SK-N-SH (cell line): Measurements from ENCODE around the gene MRPS33. TPM values are rescaled to one million over a fixed set of nuclear protein-coding genes. Genes with fewer than 3 reads are reported as not detected.

Experiments used
- CTCF ChIA-PET: fragments of 300-600, 350-600 bp; formaldehyde crosslinking; extraction: SDS; loops from one replicate; lab custom pipeline; 2021; lab: Yijun Ruan, JAX
- POLR2A ChIA-PET: fragments of 350-600 bp; sonication (Branson Sonifier 250); formaldehyde crosslinking; extraction: SDS; loops from one replicate; lab custom pipeline; 2020; ENCODE audit warnings: antibody characterized with exemption, inconsistent platforms; lab: Yijun Ruan, JAX
- DNase-seq: peaks from one replicate; pipeline ENCODE4 v3.0.0; 2012
- H2AFZ ChIP-seq: fragments of 200-600 bp; sonication (generic); 2 replicates; pipeline ENCODE4 v1.8.1; 2016; ENCODE audit warnings: antibody characterized with exemption, mild to moderate bottlenecking, low read depth
- H3F3A ChIP-seq: fragments of 200-600 bp; sonication (generic); replicated peaks from 2 replicates; pipeline ENCODE3; 2016; ENCODE audit warnings: antibody characterized with exemption, mild to moderate bottlenecking; ENCODE audit not compliant: insufficient read depth
- H3K27ac ChIP-seq, 2 experiments: fragments of 200-500 bp in 1 of 2; fragments of 200-600 bp in 1 of 2; sonication (Bioruptor generic) in 1 of 2; sonication (generic), shearing (Covaris generic) in 1 of 2; 2 replicates each; pipeline versions ENCODE4 v1.5.1 to v1.6.1; 2014 to 2016; ENCODE audit warnings: low read depth in 2 of 2, inconsistent platforms in 1 of 2, low read length in 1 of 2, mild to moderate bottlenecking in 1 of 2, mixed read lengths in 1 of 2
- H3K27me3 ChIP-seq: fragments of 200-600 bp; sonication (generic), shearing (Covaris generic); 2 replicates; pipeline ENCODE4 v1.6.1; 2016; ENCODE audit warnings: mixed run types; ENCODE audit not compliant: insufficient read depth
- H3K36me3 ChIP-seq, 2 experiments: fragments of 200-500 bp in 1 of 2; fragments of 200-600 bp in 1 of 2; sonication (Bioruptor generic) in 1 of 2; sonication (generic) in 1 of 2; replicated peaks in 1 of 2; 2 replicates each; pipeline versions ENCODE3 to v1.5.1; 2014 to 2016; ENCODE audit warnings: low read length in 1 of 2, mild to moderate bottlenecking in 1 of 2; ENCODE audit not compliant: insufficient read depth in 2 of 2, control insufficient read depth in 1 of 2
- H3K4me1 ChIP-seq, 2 experiments: fragments of 200-500 bp in 1 of 2; fragments of 200-600 bp in 1 of 2; sonication (Bioruptor generic) in 1 of 2; sonication (generic), shearing (Covaris generic) in 1 of 2; 2 replicates each; pipeline versions ENCODE4 v1.5.1 to v1.6.1; 2014 to 2016; ENCODE audit warnings: low read depth in 1 of 2, low read length in 1 of 2, mixed run types in 1 of 2; ENCODE audit not compliant: insufficient read depth in 2 of 2, control insufficient read depth in 1 of 2
- H3K4me2 ChIP-seq: fragments of 200-600 bp; sonication (generic), shearing (Covaris generic); 2 replicates; pipeline ENCODE4 v1.6.1; 2017; ENCODE audit warnings: mixed run types
- H3K4me3 ChIP-seq, 2 experiments: fragments of 200-500 bp in 1 of 2; fragments of 200-600 bp in 1 of 2; sonication (Bioruptor generic) in 1 of 2; sonication (generic), shearing (Covaris generic) in 1 of 2; 2 replicates each; pipeline versions ENCODE4 v1.5.1 to v1.8.1; 2014 to 2016; ENCODE audit warnings: low read depth in 2 of 2, inconsistent platforms in 1 of 2, low read length in 1 of 2, mild to moderate bottlenecking in 1 of 2, mixed read lengths in 1 of 2, moderate library complexity in 1 of 2
- H3K79me2 ChIP-seq: fragments of 200-600 bp; sonication (generic); 2 replicates; pipeline ENCODE4 v1.8.1; 2017; ENCODE audit warnings: mild to moderate bottlenecking; ENCODE audit not compliant: insufficient read depth
- H3K9ac ChIP-seq: fragments of 200-600 bp; sonication (generic); 2 replicates; pipeline ENCODE4 v1.6.1; 2017; ENCODE audit warnings: mixed run types
- H3K9me2 ChIP-seq: fragments of 200-600 bp; sonication (generic); 2 replicates; pipeline ENCODE4 v1.6.1; 2017; ENCODE audit warnings: mixed run types
- H3K9me3 ChIP-seq: fragments of 200-600 bp; sonication (generic); 2 replicates; pipeline ENCODE4 v1.6.1; 2017; ENCODE audit warnings: mixed run types, mild to moderate bottlenecking, moderate library complexity
- H4K20me1 ChIP-seq: fragments of 200-600 bp; sonication (generic); 2 replicates; pipeline ENCODE4 v1.6.1; 2017; ENCODE audit warnings: mild to moderate bottlenecking, mixed run types; ENCODE audit not compliant: insufficient read depth
- CHD2 ChIP-seq: fragments of 150-350 bp; IDR thresholded peaks from 2 replicates; pipeline ENCODE4 v1.6.1; 2018; ENCODE audit warnings: low read length; ENCODE audit not compliant: partially characterized antibody
- EZH2phosphoT487 ChIP-seq: fragments of 200-600 bp; sonication (generic); IDR thresholded peaks from 2 replicates; pipeline ENCODE4 v1.6.1; 2017; ENCODE audit warnings: low read depth, mixed run types, mild to moderate bottlenecking, antibody characterized with exemption, moderate library complexity, borderline replicate concordance
- FOSL2 ChIP-seq: IDR thresholded peaks from 2 replicates; pipeline ENCODE4 v1.4.0; 2012; ENCODE audit warnings: low read depth, mild to moderate bottlenecking, moderate library complexity, borderline replicate concordance
- FOXM1 ChIP-seq: IDR thresholded peaks from 2 replicates; pipeline ENCODE4 v1.4.0; 2012; ENCODE audit warnings: low read depth, mild to moderate bottlenecking
- GABPA ChIP-seq: IDR thresholded peaks from 2 replicates; pipeline ENCODE4 v1.4.0; 2012; ENCODE audit warnings: low read depth, mild to moderate bottlenecking
- GATA2 ChIP-seq: sonication (generic); formaldehyde crosslinking; IDR thresholded peaks from 2 replicates; pipeline ENCODE4 v1.5.0; 2020; ENCODE audit warnings: mild to moderate bottlenecking, missing genetic modification reagents
- MXI1 ChIP-seq: IDR thresholded peaks from 2 replicates; pipeline ENCODE4 v1.6.1; 2012; ENCODE audit warnings: mild to moderate bottlenecking, low read depth, low read length, improper control_type of control experiment
- NFIC ChIP-seq: IDR thresholded peaks from 2 replicates; pipeline ENCODE4 v1.4.0; 2012; ENCODE audit warnings: borderline replicate concordance
- RCOR1 ChIP-seq: fragments of 150-350 bp; IDR thresholded peaks from 2 replicates; pipeline ENCODE4 v1.6.1; 2017; ENCODE audit warnings: antibody characterized with exemption, low read length
- SMC3 ChIP-seq: IDR thresholded peaks from 2 replicates; pipeline ENCODE4 v1.6.1; 2012; ENCODE audit warnings: low read depth, low read length, improper control_type of control experiment
- TAF1 ChIP-seq: IDR thresholded peaks from 2 replicates; pipeline ENCODE4 v1.6.1; 2012; ENCODE audit warnings: low read depth, mild to moderate bottlenecking, low read length, moderate library complexity, borderline replicate concordance
- TEAD4 ChIP-seq: IDR thresholded peaks from 2 replicates; pipeline ENCODE4 v1.4.0; 2012; ENCODE audit warnings: mild to moderate bottlenecking, borderline replicate concordance; ENCODE audit not compliant: insufficient read depth
- WGBS: methylation state at CpG from one replicate; pipeline ENCODE4 v1.1.6; 2017; ENCODE audit warnings: low lambda C conversion rate; 5-methylcytosine and 5-hydroxymethylcytosine counted together
- polyA plus RNA-seq, 3 experiments: library from polyadenylated mRNA; depleted of rRNA; stranded (reverse); fragments of >200 nt; gene quantifications; 2 replicates each; pipeline ENCODE4 v1.2.3, GENCODE V29; 2012
- TF ChIP-seq, protein P1 (sequence below): fragments of 150-350 bp; IDR thresholded peaks from 2 replicates; pipeline ENCODE4 v1.6.1; 2016; ENCODE audit warnings: mild to moderate bottlenecking, low read depth, low read length

The MRPS33 gene
- polyA plus RNA-seq, 1 of the 3 experiments (the other 2 are of a cell fraction) = 88.8 TPM

DNA sequence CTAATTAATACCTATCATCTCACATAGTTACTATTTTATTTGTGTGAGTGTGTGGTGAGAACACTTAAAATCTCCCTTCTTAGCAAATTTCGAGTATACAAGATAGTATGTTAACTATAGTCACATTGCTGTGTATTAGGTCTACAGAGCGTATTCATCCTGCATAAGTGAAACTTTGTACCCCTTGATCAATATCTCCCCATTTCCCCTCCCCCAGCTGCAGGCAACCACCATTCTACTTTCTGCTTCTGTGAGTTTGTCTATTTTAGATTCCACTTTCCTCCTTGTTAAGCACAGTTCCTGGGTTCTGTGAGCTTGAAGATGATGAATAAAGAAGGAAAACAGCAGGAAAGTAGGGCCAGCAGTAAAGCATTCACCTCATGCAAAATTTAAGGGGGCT is 42.4 kb downstream of the MRPS33 start:
- POLR2A ChIA-PET = no interaction called here
- Histone ChIP-seq H3K9me2 (no peaks in the 10 kb centered on the region), H3K79me2 (no peaks in the 10 kb centered on the region), H3K9me3 (no peaks in the 10 kb centered on the region), H2AFZ (no peak overlapping the region), H3K27ac (no peak overlapping the region), H3F3A (no peaks in the 10 kb centered on the region), H3K4me2 (no peak overlapping the region), H3K36me3 (no peaks in the 10 kb centered on the region), H3K9ac (no peak overlapping the region), H4K20me1 (no peaks in the 10 kb centered on the region), H3K4me1 (no peaks in the 10 kb centered on the region), H3K27me3 (no peaks in the 10 kb centered on the region), H3K4me3 (no peak overlapping the region)
- WGBS = 46% methylated on average over 2 of the region's 2 CpGs
- CTCF ChIA-PET = interaction anchor here (0.9 to 1.6 kb wide), 3 partner anchors 13 to 161 kb away, joined by 4 read pairs; no protein-coding TSS in a partner anchor
- no peak for TF ChIP-seq RCOR1
- no peak for TF ChIP-seq EZH2phosphoT487
- no peak for TF ChIP-seq MXI1
- TF ChIP-seq GATA2 = no peak
- TF ChIP-seq TEAD4 = no peak
- TF ChIP-seq SMC3 = no peak
- TF ChIP-seq FOXM1 = no peak
- TF ChIP-seq, protein P1, sequence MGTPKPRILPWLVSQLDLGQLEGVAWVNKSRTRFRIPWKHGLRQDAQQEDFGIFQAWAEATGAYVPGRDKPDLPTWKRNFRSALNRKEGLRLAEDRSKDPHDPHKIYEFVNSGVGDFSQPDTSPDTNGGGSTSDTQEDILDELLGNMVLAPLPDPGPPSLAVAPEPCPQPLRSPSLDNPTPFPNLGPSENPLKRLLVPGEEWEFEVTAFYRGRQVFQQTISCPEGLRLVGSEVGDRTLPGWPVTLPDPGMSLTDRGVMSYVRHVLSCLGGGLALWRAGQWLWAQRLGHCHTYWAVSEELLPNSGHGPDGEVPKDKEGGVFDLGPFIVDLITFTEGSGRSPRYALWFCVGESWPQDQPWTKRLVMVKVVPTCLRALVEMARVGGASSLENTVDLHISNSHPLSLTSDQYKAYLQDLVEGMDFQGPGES = no peak
- DNase-seq = no peak

DNA sequence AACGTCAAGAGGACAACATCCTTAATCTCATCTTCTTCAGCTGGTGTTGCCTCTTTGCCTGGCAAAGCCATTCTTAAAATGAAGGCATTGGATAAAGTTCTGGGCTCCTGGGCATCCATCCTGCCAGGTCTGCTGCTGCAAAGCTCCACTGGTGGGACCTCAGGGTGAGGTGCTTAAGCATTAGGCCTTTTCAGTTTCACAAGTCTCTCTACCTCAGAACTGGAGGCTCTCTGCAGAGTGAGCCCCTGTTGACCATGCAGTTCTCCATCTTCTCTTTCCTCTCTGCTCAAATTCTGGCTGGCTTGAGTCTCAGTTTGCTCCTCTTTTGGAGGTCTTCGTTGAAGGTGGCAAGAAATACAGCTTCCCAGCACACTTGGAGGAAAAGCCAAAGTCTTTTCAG is 47.3 kb downstream of the MRPS33 start:
- no peak for TF ChIP-seq SMC3
- TF ChIP-seq TEAD4 = no peak
- TF ChIP-seq NFIC = no peak
- no peak for TF ChIP-seq TAF1
- no peak for TF ChIP-seq FOXM1
- TF ChIP-seq RCOR1 = no peak
- no peak for TF ChIP-seq GABPA
- no peak for TF ChIP-seq FOSL2
- no peak for TF ChIP-seq CHD2
- CTCF ChIA-PET = interaction anchor here (0.7 to 1.5 kb wide), 3 partner anchors 8 to 566 kb away, joined by 3 to 5 read pairs (median 3); no protein-coding TSS in a partner anchor

More for the DNA sequence above, 47.3 kb downstream of the MRPS33 start:
- Histone ChIP-seq H3K36me3 (no peaks in the 10 kb centered on the region), H3K79me2 (no peaks in the 10 kb centered on the region), H3K27ac (no peak overlapping the region), H3K4me2 (no peak overlapping the region), H3F3A (no peaks in the 10 kb centered on the region), H3K9me2 (no peaks in the 10 kb centered on the region), H4K20me1 (no peaks in the 10 kb centered on the region), H3K27me3 (no peaks in the 10 kb centered on the region), H3K9me3 (no peaks in the 10 kb centered on the region), H2AFZ (no peak overlapping the region), H3K9ac (no peak overlapping the region), H3K4me1 (no peaks in the 10 kb centered on the region), H3K4me3 (no peak overlapping the region)
- WGBS = 28% methylated on average over 2 of the region's 2 CpGs
- POLR2A ChIA-PET = no interaction called here
- no peak for DNase-seq
